Activated effector memory CD4-positive, alpha-beta T cell treated with Interleukin-2 at 50 U/mL for 16 hours (primary cell): ENCODE measurements around the gene FAF2.
"Not testable (repeated sequence)": the region's sequence is repeated elsewhere in the genome, so short reads cannot be mapped to it uniquely, and the experiment has no call there.

Source experiments
- DNase-seq: peaks from one replicate; pipeline ENCODE4 v3.0.0-alpha.2; 2020

The FAF2 gene

GRCh38 chr5:176547802-176548201, 99.6 kb downstream of the FAF2 start:
- DNase-seq = no peak

GRCh38 chr5:176548967-176549444, 100.8 kb downstream of the FAF2 start, which contains the start of gene CDHR2:
Gene CDHR2, plus strand, starts transcription at chr5:176549342. Its CDS starts 16,011 bp downstream, at chr5:176565353.
- DNase-seq = no peak

- DNase-seq = no peak
Observed at GRCh38 chr5:176549871-176550270, 101.7 kb downstream of the FAF2 start.

GRCh38 chr5:176550275-176550831, 102.2 kb downstream of the FAF2 start:
- no peak for DNase-seq

- DNase-seq = not testable (repeated sequence)
Observed at GRCh38 chr5:176550937-176551336, 102.8 kb downstream of the FAF2 start.

- no peak for DNase-seq
Observed at GRCh38 chr5:176552332-176552869, 104.2 kb downstream of the FAF2 start.

GRCh38 chr5:176553260-176554085, 105.3 kb downstream of the FAF2 start:
- no peak for DNase-seq

GRCh38 chr5:176557846-176558245, 109.7 kb downstream of the FAF2 start:
- no peak for DNase-seq
